HuH-7 (cell line): ENCODE measurements around the gene GMDS.

Experiments used
- DNase-seq: peaks from one replicate; pipeline ENCODE4 v3.0.0; 2011; ENCODE audit warnings: low spot score

GMDS gene

DNA sequence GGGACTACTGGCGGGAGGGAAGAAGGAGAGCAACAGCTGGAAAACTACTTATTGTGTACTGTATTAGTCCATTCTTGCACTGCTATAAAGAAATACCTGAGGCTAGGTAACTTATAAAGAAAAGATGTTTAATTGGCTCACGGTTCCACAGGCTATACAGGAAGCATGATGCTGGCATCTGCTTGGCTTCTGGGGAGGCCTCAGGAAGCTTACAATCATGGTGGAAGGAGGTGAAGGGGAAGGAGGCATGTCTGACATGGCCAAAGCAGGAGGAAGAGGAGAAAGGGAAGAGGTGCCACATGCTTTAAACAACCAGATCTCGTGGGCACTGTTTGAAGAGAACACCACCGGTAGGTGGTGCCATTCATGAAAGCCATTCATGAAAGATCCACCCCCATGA is 67.3 kb downstream of the GMDS start:
- no peak for DNase-seq

DNA sequence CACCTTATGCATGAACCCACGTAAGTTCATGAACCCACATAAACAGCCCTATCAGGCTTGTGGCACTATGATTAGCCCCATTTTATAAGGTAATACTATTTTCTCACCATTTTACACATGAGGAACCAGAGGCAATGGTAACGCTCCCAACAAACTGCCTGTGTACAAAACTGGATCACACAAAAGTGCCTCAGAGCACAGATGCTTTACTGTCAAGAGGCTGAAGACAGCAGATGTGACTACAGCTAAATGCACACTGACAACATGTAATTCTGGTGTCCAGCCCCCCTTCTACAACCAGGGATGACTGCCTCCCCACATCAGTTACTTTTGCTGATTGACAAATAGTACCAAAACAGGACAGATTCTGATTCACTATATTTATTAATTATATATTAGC is 69.6 kb downstream of the GMDS start:
- no peak for DNase-seq

DNA sequence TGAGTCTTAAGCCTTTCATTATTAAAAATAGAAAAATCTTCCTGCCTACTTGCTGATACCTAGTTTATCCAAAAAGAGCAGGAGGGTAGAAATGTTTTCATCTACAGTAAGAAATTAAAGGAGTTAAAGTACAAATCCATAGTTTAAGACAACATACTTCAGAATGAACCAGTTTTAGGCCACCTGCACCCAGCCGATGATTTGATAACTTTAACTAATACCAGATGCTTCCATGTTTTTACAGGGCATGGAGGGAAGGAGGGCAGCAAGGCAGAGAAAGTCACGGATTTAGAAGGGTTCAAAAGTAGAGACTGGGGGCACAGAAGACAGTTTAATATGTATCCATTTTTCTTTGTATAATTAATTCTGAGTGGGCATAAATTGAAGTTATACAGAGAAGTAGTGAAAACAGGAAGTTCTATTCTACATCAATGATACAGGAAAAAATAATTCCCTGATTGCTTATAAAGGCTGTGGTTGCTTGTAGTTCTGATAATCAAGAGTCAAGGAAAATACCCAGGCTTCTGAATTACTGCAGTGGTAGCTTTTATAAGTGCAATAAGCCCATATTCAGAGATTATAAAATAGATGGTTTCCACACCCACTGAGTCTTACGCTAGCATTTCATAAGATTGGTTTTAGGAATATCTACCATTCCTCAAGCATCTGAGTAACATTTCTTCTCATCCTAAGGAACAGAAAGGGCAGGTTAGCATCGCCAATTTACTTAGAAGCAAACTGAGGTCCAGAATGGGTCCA is 72.0 kb downstream of the GMDS start:
- no peak for DNase-seq

DNA sequence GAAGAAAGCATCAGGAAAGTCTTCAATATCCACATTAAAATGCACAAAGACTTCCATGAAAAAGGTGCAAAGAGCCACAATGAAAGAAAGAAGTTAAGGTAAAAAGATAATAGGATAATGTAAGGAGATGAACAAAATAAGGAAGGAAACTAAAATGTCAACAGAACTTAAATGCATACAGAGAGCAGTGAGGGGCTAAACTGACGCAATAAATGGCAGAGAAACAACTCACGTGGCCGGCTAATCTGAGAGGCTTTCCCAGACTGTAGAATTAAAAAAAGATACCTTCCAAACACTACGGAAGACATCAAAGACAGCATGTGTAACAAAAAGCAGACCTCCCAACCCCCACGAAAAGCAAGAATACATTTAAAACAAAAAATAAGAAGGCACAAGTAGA is 73.7 kb downstream of the GMDS start:
- no peak for DNase-seq

DNA sequence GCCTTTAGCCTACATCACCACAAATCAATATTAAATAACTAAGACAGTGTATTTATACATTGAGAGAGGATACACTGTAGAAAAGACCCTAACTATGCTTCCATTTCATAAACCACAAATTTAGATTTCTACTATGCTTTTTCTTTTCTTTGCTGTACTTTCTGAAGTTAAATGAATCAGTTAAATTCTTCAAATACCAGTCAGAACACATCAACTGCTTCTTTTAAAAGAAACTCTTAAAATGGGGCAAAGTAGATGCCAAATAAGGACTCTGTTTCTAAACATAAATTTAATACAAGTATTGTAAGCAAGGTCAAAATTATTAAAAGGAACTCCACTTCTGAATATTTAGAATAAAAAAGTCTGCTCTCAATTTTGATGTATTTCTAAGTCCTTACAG is 76.9 kb downstream of the GMDS start:
- DNase-seq = no peak

DNA sequence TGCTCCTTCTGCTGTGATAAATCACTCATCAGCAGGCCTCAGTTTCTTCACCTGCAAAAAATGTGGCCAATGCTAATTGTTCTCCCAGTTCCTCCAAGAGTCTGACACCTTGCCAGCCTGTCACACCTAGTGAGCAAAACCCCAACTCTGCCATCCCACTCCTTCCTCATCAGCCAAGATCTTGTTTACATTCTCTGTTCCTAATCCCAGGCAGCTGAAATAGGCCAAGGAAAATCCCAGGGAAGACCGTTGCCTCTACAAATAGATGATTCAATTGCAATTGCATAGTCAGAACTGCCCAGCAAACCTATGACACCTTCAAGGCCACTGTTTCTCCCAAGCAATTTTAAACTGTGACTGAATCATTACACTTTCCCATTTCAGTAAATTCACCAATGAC is 78.7 kb downstream of the GMDS start:
- DNase-seq = no peak

DNA sequence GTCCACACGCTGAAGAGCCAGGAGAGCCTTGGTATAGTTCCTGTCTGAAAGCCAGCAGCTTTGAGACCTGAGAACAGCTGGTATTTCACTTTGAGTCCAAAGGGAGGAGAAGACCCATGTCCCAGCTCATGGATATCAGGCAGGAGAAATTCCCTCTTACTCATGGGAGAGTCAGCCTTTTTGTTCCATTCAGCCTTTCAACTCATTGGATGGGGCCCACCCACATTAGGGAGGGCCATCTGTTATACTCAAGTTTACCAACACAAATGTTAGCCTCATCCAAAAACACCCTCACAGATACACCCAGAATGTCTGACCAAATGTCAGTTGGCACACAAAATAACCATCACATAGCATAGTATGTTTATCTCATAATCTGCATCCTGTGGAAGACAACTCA is 80.1 kb downstream of the GMDS start:
- no peak for DNase-seq

DNA sequence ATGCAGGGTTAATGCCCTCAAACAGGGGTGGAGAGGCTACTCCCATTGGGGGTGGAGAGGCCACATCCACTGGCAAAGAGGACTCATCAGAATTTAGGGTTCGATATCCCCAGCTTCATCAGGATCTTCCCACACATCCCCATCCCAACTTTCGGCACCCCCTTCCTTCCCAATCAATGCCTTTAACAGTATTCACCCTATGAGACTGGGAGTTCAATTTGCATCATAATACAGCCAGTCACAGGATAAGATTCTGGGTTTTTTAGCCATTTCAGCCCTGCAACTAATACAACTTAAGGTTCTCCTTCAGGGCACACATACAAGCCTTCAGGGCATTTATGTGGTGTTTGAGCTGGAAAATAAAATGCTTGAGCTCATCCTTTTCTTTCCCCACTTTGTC is 80.9 kb downstream of the GMDS start:
- DNase-seq = no peak

DNA sequence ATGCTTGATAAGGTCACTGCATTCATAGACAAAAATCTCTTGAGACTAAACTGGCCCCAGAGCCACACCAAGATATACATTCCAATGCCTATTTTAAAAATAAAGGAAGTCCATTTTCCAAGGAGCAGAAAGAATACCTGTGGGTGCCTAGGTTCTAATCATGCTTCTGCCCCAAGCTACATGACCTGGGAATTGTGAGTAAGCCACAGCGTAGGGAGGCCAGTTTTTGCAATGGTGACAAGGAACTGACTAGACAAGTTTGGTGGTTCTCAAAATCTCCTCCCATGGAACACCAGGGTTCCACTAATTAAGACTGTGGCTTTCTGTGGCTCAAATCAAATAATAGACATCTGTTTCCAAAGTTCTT is 83.3 kb downstream of the GMDS start:
- DNase-seq = no peak

DNA sequence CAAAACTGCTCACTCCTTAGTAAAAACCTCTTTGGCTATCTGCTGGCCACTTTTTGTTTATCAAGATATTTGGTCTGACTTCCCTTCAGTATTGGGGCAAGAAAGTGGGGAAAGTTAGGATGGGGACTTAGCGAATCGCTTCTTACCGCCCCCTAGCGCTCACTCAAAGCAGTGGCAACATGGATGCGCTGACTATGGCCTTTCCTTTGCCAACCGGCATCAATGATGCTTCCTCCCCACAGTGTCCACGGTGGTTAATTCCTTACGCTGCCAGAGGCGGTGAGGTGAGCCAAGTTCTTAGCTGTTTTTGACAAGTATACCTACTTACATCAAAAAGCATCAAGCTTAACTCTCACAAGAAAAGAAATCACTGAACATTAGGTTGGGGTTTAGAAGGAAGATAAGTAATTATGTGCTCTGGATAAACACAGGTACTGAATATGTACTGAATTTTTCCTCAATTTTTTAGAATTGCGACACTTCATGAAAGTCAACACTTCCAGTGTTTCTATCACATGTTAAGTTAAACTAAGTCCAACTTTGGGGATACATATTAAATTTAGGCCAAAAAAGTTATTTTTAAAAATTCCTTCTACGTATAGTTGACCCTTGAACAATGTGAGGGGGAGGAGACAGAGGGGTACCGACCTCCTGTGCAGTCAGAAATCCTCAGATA is 86.7 kb downstream of the GMDS start:
- DNase-seq = peak; percentile 25

DNA sequence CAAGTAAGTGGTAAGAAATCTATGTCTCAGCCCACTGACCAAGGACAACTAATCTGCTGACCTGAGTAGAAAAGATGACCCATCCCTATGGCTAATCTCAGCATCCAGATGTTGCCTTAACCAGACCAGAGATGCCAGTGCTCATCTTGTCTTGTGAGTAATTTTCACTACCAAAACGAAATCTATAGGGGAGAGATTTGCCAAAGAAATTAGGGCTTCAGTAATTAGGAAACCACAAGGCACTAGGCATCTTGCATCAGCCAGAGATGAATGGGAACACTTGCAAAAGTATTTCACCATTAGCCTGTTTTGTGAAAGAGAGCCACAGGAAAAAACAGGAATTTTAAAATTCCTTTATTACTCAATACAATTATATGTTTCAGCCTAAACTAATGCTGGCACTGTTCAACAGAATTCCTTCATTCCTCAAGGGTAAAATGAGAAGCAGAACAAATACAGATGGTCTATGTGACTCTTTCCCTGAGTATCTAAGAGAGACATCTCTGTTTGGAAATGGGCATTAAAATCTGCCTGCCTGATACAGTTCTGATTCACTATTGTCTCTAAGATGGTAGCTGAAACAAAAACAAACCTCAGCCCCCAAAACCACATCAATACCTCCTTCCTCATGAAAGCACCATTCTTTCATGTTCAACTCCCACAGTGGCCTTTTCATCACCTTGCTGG is 87.8 kb downstream of the GMDS start:
- DNase-seq = no peak

DNA sequence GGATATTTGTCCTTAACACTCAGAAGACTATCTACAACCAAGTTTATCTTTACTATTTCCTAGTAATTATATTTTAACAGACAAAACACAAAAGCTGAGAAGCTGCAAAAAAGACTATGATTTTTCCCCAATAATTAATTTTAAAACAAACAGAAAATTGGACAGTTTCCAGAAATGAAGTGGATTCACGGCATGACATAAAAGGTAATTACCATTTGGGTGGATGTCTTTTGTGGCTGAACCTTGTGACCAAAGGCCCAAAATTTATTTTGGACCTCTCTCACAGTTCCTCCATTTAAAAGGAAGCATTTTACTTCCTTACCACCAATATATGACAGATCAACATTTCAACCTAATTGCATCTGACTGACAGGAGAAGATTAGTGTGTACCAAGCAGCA is 90.2 kb downstream of the GMDS start:
- DNase-seq = no peak

DNA sequence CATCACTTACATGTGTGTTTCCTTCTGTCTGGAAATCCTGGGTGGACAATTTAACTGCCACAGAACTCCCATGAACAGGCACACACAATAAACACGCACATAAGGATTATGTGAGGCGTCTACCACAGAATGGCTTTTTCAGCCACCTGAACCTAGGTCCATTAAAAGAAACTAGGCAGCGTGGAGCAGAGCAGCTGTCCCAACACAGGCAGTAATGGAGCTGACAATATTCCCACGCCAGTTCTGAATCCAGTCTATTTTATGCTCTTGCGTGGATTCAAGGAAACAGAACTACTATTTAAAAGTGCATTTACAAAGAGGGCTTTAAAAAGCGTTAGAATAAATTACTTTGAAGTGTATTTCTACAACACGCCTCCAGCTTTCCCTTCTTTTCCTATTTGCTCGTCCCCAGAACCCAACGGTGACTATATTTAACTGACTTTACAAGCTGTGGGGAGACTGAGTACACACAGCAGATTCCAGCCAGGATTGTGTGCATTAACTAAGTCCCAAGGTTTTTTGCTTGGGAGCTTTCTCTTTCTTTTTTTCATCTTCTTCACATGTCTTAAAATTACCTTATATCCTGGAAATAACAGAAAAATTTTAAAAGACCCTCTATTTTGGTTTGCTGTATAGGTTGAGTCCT is 95.9 kb downstream of the GMDS start:
- DNase-seq = no peak

DNA sequence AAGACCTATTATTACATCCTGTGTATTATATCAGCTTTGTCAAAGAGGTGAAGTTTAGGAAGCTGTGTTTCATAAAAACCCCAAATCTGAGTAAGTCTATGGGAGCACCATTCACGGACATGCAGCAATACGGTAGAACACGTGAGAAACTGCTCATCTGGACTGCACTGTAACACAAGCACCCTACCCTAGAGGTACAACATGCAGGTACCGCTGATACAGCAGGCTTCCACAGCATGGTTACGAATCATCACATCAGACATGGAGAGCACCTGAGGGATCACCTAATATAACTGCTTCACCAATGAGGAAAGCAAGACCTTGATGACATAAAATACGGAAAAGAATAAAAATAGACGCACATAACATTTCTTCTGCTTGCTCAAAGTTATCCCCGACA is 96.7 kb downstream of the GMDS start:
- DNase-seq = no peak

DNA sequence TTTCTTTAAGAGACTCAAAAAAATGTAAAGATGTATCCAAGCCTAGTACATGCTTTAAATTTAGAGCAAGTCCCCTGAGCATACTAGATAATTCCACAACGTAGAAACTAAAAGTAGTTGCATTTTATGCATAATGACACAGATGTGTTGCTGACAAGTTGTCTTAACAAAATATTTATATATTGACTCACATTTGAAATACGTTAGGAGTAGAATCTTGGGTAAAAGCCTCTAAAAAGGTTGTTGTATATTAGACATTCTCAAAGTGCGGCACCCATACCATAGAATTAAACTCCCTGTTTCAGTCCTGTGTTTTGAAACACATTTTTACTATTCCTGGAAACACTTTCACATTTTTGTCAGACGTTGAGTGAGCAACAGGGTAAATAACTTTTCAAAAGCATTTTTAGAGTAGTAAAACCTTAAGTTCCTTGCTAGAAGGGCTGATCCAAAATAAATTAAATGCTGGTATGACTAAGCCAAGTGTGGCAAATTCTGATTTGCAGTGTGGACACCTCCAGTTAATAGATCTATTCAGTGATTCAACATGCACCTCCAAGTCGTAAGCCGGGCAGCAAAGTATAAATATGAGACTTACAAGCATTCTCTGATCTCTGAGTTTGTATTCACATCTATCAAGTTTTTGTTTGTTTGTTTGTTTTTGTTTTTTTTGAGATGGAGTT is 97.5 kb downstream of the GMDS start:
- no peak for DNase-seq

DNA sequence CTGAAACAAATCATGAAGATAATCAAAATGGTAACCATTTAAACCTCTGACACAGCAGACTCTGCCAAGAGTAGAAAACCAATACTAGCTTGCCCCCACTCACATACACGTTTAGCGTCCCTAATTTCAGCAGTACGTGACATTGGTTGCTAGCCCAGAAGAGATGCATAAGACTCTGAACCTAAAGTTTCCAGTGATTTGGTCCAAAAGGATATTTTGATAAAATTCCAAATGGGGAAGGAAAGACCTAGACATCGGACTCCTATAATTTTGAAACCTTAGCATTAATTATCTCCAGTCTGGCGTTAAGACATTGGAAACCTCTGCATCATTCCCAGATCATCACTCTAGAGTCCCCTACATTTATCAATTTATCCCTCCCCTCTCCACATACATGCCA is 98.1 kb downstream of the GMDS start:
- DNase-seq = no peak

DNA sequence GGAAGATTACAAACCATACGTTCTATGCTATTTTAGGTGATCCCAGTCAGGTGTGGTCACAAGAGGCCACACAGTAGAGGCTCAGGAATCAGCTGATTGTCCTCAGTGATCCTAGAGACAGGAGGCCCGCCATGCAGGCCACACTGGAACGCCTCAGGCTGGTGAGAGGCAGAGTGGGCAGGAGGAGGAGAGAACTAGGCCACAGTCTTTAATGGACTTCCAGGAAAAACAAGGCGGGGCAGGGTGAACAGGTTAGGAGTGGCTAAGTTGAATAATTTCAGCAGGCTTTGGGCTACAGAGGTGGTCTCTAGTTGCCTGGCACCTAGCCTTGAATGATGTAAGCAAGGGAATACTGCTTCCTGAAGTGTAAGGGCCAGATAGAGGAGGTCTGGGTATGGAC is 101.2 kb downstream of the GMDS start:
- DNase-seq = no peak

DNA sequence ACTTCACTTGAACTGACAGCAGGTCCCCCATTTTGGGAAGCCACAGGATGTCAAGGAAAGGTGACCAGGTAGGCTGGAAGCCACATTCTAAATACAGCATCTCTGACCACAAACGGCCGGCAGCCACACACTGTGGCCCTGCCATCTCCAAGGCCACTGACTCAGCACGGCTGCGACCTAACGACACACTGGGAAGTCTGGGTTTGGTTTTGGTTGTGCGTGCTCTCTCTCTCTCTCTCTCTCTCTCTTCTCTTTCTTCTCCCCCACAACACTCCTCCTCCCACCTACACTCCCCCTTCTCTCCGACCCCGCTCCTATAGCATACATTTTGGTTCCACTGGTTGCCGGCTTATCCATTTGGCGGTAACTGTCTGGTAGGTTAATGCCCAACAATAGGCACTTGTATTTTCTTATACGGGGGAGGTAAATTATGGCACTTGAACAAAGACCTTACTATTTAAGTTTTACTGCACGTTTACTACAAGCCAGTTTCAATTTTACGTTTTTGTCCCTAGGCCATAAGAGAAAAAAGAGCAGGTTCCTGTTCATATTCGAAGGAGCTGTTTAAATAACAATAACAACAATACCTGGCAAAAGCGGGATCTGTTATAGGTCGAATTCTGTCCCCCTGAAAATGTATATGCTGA is 103.6 kb downstream of the GMDS start:
- no peak for DNase-seq

DNA sequence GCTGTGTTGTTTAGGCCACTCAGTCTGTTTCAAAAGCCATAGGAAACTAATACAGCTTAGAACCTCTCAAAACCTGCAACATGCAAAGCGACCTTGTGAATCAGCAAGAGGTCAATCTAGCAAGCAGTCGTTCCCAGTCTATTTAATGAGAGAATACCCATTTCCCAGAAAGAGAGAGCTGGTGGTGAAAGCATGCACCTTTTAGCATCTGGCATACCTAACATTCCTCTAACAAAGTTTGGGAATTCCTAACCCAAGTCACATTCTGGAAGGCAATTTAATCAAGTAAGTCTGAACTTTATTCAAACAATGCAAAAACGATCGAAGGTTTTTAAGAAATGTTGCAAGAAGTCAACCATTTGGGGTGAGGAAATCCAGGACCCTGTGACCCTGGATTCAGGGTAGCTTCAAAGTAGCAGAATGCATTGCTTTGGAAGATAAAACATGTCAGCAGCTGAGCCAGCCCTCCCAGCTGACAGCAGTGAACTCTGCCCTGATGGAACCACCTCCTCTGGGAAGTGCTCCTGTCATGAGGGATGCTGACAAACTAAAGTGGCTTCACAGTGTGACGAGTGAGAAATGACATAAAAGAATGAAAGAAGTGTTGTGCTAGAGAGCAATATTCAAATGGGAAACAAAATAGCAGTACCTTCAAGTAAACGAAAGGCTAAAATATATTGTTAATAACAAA is 104.8 kb downstream of the GMDS start:
- no peak for DNase-seq

DNA sequence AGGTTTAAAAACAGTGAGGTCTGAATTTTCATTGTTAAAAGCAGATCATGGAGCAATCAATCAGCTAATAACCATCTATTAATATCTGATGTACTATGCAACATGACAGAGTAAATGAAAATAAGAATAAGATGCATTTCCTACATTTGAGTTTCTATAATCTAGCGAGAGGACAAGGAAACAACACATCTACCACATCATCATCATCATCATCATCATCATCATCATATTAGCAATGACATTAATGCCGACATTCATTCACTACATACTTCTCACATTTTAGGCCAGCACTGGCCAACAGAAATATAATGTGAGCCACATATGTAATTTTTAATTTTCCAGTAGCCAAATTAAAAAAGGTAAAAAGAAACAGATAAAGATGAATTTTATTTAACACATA is 110.0 kb downstream of the GMDS start:
- no peak for DNase-seq

DNA sequence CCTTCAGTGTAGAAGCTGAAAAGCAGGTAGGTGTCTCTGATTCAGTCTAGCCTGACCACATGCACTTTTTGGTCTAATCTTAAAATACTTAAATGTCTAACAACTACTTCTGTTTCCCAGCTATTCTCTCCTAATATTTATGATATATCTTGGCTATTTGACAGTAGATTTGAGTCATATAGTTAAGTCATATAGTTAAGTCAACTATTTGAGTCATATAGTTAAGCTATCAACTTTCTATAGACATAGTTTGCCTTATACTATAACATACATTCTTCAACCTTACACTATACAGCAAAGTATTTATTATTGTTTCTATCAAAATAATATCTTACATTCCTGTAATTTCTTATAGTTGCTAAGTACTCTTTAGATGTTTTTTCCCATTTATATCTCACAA is 110.9 kb downstream of the GMDS start:
- DNase-seq = no peak
